HG03520 (cell line): ENCODE results near the gene TPPP2.
"Not testable (repeated sequence)": the region's sequence is repeated elsewhere in the genome, so short reads cannot be mapped to it uniquely, and the experiment has no call there.

Source experiments
- ATAC-seq: cut with Tn5 transposase; IDR thresholded peaks from one replicate; pipeline ENCODE4 v1.9.1; 2021; ENCODE audit warnings: mild to moderate bottlenecking, moderate library complexity; ENCODE audit not compliant: unreplicated experiment

The TPPP2 gene

GRCh38 chr14:21029917-21030316, at the start of gene TPPP2:
TSS of gene TPPP2 (plus strand) at chr14:21030217. CDS start at chr14:21030582, 365 bp downstream.
- ATAC-seq: no peak

GRCh38 chr14:20980906-20981305, 49.1 kb upstream of the TPPP2 start:
- ATAC-seq: no peak

- no peak for ATAC-seq
These were observed 47.2 kb upstream of the TPPP2 start for GRCh38 chr14:20982646-20983369.

DNA sequence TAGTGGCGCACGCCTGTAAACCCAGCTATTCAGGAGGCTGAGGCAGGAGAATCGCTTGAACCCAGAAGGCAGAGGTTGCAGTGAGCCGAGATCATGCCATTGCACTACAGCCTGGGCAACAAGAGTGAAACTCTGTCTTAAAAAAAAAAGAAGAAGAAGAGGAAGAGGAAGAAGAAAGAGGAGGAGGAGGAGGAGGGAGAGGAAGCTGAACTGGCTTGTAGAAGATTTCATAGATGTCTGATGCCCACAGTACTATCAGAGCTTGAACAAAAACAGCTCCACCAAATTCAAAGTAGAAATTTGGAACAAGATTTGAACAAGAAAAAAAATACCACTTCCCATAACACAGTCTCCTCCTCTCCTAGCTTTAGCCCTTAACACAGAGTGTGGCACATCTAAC, 44.4 kb upstream of the TPPP2 start:
- ATAC-seq: not testable (repeated sequence)

DNA sequence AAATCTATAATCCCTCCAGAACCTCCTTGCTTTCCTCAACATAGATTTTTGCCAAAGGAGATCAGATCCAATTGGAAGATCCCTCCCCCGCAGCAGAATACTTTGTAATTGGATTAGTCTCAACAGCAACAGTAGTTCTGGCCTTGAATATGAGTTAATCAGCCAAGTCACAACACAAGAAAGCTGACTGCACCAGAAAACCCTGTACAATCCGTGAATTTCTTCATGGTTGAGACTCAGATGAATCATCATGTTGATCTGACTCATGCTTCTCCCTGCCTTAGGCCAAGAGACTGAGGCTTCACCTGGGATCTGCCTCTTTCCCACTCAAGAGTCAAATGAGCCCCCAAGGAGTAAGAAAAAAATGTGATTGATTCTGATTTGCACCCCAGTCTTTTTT, 43.2 kb upstream of the TPPP2 start:
- ATAC-seq: no peak

DNA sequence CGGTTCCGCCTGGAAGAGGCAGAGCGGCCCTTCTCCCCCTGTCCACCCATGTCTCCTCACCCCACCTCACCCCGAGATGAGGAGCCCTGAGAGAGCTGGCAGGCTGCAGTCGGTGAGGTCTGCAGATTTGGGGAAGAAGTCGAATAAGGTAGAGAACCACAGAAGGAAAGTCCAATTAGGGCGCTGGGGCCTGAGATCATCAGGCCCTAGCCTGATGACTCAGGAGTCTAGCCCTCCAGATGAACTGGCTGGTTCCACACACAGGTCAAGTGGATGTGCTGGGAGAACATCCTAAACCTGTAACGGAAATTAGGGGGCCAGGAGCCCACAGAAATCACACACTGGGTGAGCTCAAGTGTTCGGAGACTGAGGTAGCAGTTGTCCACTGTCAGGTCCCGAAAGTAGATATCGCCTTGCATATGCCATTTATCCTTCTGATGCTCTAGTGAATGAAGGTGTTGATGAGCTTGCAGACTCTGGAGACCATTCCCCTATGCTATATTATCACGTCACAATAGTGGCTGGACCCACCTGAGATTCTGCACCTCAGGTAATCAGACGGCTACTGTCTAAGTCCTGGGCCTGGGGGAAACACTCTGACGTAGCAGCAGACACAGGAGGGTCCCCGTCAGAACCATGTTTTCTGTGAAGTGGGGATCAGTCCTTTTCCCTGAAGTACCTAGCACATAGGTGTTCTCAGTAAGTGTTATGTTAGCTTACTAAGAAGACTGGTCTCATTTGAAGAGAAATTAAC, 41.1 kb upstream of the TPPP2 start:
- no peak for ATAC-seq

DNA sequence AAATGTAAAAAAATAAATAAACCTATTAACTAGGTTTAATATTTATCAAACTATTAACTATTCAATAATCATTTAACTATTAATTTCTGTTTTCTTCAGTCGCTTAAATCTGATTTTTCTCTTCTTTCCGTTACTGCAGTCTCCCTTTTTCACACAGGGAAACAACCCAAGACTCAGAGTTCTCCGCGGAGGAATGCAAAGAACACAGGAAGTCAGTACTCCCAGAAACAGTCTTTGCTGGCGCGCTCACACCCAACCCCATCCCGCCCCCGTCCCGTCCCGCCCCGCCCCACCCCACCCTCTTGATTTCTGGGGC, 40.6 kb upstream of the TPPP2 start:
- ATAC-seq: no peak

- ATAC-seq: peak; percentile 93
These were observed 40.0 kb upstream of the TPPP2 start, which contains the start of gene METTL17 for GRCh38 chr14:20989787-20990600. TSS of gene METTL17 (plus strand) at chr14:20989980. CDS start at chr14:20990003, 23 bp downstream.

DNA sequence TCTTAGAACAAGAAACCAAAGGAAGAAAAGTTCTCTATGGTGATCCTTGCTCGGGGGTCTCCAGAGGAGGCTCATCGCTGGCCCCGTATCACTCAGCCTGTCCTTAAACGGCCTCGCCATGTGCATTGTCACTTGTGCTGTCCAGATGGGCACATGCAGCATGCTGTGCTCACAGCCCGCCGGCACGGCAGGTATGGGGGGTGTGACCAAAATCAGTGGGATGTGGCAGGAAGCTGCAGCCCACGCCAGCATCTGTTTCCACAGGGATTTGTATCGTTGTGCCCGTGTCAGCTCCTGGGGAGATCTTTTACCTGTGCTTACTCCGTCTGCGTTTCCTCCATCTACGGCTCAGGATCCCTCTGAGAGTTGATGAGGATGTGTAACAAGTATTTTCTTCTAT, 33.5 kb upstream of the TPPP2 start:
- no peak for ATAC-seq

GRCh38 chr14:20997115-20997514, 32.9 kb upstream of the TPPP2 start:
- no peak for ATAC-seq

GRCh38 chr14:20997564-20997963, 32.5 kb upstream of the TPPP2 start:
- ATAC-seq: no peak

DNA sequence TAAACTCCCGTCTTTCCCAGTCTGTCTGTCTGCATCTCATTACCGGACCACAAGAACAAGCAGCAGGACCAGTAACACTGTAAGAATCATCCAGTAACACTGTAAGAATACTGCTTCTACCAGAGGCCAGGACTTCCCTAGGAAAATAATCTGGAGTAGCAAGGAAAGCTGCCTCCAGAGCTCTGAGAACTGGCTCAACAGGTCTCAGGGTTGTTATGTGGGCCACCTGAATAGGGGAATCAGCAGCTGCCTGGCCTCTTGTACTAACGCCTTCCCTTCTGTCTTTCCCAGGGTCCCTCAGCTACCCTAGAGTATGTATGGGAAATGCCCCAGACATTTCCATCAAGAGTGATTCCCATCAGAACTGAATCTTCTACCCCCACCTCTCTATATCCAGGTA, 31.9 kb upstream of the TPPP2 start:
- no peak for ATAC-seq

DNA sequence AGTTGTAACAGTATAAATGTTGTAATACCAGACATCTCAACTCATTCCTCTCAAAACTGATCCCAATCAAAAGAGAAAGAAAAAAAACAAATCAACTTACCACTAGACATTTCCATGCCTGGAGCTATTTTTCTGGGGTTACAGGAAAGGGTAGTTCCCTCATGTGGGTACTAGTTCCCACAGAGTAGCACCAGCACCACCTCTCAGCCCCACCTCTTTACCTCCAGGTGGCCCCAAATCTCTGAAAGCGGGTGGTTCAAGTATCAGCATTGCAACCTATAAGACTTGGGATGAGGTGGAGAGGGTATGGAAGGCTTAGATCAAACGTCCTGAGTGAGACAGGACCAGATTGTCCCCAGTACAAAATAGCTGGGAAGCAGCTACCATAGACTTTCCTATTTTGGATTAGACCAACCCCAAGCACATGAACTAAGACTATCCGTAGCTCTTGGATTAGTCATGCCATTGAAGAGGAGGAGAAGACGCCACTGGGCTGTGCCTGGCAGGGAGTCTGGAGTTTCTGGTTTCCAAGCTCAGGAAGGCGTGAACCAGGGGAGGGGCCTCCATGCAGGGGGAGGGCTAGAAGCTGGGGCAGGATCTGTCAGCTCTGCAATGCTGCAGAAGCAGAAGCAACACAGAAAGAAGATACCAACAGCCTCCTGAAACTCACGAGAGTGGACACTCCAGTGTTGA, 31.2 kb upstream of the TPPP2 start, which contains the start of gene SLC39A2:
Gene SLC39A2 (plus strand): TSS at position 620 of the 693 bp plus-strand sequence. CDS start 154 bp downstream, outside the sequence.
- no peak for ATAC-seq

DNA sequence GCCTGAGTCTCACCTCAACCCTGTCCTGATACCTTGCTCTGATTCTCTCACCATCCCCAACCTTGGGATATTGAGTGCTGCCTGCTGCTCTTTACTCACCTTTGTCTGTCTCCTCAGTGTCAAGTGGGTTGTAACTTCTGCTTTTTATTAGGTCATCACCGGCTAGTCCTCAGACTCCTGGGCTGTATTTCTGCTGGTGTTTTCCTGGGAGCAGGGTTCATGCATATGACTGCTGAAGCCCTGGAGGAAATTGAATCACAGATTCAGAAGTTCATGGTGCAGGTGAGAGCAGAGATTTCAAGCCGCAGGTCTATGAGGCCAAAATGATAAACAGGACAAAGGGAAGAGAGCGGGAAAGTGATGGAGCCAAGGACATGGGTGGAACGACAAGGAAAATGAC, 30.4 kb upstream of the TPPP2 start:
- ATAC-seq: no peak

GRCh38 chr14:21001218-21001617, 28.8 kb upstream of the TPPP2 start:
- no peak for ATAC-seq

DNA sequence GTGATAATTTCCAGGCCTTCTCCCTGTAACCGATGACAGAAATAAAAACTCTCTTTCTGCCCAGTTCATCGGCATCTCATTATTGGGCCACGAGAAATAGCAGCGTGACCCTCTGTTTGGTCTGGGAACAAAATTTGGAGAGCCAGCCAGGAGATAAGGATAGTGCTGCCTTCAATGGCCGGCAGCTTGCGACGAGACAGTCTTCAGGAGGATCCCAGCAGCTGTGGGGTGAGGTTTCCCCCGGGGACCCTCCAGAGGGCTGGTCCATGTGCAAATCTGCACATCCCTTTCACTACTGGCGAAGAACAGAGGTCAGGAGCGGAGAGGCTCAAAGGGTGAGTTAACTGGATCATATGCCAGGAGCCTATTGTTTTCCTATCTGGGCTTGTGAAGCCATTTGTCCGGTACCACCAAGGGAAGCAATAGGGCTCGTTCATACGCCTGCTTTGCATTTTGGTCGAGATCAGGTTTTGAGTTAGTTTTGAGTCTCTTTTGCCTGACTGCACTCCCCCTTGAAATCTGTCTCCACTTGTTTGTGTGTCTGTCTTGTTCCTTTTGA, 26.1 kb upstream of the TPPP2 start:
- ATAC-seq: no peak

- not testable (repeated sequence) for ATAC-seq
These were observed 20.3 kb upstream of the TPPP2 start for GRCh38 chr14:21009721-21010120.

GRCh38 chr14:21011136-21011535, 18.9 kb upstream of the TPPP2 start:
- no peak for ATAC-seq

- no peak for ATAC-seq
These were observed 15.2 kb upstream of the TPPP2 start for GRCh38 chr14:21014761-21015190.

DNA sequence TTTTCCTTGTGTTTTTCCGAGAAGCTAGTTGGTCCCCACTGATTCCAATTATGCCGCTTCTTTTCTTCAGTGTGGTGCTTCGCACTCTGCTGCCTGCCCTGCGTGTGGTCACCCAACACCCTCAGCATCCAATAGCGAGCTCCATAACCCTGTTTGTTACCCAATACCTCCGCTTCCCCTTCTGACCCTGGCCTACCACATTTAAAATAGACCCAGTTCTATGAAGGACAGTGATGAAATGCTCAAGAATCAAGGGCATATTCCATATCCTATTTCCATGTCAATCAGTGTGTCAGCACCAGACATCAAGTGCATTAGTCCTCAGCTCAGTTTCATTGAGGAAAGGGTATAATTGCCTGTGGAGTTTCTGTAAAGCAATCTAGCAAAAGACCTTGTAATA, 14.7 kb upstream of the TPPP2 start:
- ATAC-seq: no peak
